GM04503 (cell line): ENCODE data around the gene LMAN2.
"Not testable (repeated sequence)": the region's sequence is repeated elsewhere in the genome, so short reads cannot be mapped to it uniquely, and the experiment has no call there.

ENCODE experiments used
- DNase-seq: peaks from one replicate; pipeline ENCODE4 v3.0.0-alpha.2; 2012; ENCODE audit warnings: low read depth

The LMAN2 gene

DNA sequence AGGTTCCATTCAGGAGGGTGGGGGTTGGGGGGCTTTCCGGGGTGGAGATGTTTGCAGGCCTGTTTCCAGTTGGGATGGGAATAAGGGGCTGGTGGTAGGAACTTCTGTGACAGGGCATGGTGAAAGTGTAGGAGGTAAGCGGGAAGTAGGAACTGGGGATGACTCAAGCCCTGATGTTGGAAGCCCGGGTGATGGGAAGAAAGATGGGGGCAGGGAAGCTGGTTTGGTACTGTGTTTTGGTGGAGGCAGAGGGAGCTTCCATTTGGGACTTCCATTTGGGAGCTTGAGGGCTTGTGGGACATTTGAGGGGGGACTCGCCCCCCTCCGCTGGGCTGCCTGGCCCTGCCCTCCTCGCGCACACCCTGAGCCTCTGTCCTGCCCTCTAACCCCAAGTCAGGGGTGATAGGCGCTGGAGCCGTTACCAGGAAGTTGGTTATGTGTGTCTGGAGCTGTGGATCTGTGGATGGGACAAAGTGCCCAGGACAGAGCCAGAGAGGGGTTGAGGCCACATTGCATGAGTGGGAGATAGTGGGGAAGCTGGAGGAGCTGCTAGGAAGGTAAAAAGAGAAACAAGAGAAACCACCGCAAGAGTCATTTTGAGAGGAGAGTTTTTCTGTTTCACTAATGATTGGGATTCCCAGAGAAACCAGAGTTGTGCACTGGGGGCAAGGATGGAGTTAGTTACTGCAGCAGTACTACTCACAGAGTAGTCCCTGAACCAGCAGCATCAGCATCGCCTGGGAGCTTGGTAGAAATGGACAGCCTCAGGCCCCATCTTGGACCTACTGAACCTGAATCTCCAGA is 12.9 kb upstream of the LMAN2 start:
- DNase-seq: no peak

DNA sequence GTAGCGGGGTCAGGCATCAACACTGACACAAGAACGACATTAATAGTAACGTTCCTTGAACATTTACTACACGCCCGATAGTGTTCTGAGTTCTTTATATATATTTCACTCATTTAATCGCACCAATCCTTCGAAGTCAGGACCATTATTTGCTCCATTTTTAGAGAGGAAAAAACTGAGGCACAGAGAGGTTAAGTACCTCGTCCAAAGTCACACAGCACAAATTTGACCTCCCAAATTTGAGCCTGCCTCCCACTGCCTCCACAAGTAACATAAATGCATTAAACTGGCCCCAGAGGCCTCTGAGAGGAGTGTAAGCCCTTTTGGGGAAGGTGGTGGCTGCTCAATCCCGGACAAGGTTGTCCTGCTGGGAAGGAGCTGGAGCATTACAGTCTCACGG is 12.1 kb upstream of the LMAN2 start:
- no peak for DNase-seq

DNA sequence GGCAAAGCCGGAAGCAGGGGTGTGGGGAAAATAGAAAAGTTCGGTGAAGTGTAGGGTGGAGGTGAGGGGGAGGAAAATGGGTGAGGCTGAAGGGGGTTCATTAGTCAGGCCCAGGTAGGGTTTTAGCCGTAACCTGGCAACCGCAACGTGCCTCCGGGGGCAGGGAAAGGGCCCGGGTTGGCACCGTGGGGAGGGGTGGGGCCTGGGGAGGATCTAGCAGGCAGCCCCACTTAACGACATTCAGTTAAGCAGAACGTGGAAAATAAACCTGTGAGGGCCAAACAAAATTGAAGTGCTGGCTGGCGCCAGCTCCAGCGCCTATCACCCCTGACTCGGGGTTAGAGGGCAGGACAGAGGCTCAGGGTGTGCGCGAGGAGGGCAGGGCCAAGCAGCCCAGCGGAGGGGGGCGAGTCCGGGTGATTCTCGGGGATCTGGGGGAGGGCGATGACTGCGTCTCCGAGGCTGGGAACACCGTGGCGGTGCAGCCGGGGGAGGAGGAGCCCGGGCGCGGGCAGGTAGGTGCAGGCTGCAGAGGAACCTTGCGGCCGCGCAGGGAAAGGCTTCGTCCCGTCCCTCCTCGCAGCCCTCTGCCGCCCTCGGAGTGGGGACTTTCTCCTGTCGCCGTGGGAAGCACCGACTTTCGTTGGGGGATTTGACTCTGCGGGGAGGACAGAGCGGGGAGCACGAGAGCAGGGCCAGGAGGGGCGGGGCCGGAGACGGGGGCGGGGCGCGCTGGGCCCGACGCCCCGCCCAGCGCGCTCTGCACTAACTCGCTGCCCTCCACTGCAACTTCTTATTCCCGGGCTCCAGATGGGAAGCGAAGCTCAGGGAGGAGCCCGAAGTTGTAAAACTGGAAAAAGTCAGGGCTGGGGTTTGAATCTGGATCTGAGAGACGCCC is 11.4 kb upstream of the LMAN2 start:
- DNase-seq: no peak

DNA sequence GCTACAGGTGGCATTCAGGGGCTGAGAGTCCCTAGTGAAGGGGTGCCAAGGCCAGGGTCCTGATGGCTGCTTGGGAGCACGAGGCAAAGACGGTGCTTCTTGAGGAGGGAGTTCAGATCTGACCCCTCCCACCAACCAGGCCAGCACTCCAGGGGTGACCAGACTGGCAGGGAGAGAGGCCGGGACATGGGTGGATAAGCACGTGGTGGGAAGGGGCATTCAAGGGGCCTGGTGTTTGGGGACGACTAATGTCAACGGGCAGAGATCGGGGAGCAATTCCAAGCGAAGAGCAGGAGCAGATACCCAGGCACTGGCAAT is 10.8 kb upstream of the LMAN2 start:
- no peak for DNase-seq

DNA sequence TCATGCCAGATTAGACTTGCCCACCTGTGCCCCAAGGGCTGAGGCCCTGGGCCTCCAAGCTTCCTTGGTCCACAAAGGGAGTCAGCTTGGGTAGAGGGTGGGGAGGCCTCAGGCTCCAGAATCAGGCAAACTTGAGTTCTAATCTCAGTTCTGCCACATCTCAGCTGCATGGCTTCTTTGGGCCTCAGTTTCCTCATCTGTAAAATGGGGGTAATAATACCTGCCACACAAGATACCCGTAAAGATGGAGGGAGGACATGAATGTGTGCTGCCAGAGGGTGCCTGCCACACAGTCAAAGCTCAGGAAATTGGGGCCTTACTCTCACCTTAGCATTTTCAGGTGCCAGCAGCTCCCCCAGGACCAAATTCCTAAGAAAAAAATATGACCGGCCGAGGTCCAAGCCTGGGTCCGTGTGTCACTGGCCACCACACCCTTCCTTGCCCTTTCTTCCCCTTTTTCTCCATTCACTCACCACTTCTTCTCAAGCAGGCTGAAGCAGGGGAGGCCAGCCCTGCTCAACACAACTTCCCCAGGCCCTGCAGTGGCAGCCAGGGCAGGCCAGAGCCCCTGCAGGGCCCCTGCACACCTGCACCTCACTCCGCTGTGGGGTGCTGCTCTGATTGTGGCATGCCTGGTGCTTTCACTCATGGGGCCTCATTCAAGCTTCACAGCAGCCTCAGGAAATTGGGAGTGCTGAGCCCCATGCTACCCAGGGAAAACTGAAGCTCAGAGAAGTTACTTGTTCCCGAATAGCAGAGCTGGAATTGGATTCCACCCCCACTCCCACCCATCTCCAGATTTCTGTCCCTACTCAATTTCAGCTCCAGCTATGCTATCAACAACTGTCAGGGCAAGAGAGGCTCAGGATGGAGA is 10.2 kb upstream of the LMAN2 start:
- DNase-seq: no peak

DNA sequence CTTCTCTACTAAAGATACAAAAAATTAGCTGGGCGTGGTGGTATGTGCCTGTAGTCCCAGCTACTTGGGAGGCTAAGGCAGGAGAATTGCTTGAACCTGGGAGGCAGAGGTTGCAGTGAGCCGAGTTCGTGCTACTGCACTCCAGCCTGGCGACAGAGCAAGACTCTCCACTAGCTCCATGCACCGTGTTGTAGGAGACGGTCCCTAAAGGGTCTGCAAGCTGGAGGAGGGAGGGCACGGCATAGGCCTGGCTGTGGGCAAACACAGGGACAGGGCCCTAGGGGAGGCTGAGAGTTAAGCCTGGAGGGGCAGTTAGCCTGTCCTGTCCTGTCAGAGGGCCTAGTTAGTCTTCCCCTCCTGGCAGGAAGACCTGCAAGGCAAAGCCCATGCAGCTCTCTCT is 9.3 kb upstream of the LMAN2 start:
- not testable (repeated sequence) for DNase-seq

DNA sequence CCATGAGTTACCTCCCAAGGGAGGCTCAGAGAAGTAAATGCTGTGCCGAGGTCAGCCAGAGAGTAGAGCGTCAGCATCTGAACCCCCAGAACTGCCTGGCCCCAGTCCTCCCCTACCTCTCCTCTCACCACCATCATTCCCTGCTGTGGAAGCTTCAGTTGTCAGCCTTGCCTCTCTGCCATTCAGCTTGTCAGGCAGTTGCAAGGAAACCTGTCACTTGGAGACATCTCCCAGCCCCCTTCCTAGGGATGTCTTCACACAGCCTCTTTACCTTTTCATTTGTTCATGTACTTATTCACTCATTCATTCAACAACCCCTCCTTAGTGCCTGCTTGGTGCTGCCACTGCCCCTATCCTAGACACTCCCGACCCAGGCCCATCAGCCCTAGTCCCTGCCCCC is 8.4 kb upstream of the LMAN2 start:
- no peak for DNase-seq

DNA sequence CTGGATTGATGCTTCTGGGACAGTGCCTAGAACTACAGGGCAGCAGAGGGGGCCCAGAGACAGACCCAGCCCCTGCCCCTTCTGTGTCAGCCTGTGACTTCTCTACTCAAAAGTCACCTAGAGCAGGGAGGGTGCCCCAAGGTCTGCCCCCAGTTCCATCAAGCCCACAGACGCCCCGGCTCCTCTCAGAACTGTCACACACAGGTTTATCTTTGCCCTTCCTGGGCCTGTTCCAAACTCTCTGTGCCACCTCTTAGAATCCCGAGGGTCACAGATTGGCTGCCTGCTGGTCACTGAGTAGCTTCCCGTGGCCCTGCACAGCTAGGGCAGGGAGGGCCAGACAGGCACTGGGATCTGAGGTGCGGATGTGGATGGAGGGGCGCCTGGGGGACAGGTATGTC is 8.0 kb upstream of the LMAN2 start:
- DNase-seq: no peak

DNA sequence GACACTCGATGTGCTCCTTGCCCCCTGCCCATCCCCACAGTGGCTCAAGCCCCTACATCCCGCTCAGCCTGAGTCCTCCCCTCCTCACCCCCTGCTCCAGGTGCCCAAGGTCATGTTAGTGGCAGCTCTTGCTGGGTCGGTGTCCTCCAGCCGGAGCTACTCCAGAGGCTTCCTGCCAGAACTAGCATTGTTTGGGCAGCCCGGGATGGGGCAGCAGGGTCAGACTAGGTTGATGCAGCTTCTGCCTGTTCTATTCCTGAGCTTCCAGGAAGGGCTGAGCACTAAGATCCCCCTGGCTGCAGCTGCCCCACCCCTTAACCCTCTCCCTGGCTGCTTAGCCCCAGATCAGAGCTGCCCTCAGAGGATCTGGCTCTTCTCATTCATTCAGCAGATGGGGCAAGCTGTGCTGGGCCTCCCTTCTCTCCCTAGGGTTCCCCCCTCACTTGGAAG is 6.9 kb upstream of the LMAN2 start:
- no peak for DNase-seq

DNA sequence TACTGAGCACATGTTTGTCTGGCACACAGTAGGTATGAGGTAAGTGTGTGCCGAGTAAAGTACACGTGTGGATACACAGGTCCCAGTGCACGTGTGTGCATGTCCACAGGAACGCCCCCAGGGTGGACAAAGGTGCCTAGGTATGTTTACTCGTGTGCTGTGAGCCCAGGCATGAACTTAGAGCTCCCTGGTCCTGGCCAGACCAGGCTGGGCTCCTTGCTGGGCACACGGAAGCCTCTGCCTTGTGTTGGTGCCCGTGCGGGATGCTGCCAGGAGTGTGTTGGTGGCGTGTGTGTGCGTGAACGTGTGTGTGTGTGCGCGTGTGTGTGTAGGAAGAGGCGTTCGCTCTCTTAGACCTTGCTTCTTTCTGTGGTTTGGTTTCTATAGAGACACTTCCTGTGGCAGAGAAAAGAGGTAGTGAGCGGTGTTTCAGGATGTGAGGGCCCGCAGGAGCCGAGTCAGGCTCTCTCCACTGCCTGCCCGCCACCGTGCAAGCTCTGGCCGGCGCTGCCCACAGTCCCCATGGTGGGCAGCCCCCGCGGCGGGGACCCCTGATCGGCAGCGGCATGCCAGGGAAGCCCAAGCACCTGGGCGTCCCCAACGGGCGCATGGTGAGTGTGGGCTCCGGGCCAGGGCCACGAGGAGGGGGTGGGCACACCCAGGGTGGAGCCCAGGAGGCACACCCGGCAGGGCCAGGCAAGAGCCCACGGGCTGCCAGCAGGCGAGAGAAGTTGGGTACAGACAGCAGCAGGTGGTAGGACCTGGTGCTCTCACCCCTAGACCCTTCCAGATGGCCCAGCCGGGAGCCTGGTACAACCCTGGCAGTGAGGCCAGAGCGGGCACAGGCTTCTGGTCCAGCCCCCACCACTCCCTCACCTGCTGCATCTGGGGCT is 6.2 kb upstream of the LMAN2 start, which contains the start of gene RGS14:
RGS14 (plus strand) TSS at position 466 of the 893 bp plus-strand sequence; CDS start at position 567, 101 bp downstream.
- no peak for DNase-seq

DNA sequence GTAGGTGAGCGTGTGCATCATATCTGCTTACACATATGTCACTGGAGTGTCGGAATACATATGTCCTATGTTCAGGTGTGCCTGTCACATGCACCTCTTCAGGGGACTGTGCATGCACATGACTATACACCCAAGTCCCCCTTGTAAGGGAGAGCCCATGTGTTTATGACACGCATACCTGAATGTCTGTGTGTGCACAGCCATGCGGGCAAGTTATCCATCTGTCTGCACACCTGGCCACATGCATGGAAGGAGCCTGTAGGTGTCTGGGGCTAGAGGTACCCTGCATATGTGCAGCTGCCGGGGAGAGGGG is 5.6 kb upstream of the LMAN2 start:
- DNase-seq: no peak

DNA sequence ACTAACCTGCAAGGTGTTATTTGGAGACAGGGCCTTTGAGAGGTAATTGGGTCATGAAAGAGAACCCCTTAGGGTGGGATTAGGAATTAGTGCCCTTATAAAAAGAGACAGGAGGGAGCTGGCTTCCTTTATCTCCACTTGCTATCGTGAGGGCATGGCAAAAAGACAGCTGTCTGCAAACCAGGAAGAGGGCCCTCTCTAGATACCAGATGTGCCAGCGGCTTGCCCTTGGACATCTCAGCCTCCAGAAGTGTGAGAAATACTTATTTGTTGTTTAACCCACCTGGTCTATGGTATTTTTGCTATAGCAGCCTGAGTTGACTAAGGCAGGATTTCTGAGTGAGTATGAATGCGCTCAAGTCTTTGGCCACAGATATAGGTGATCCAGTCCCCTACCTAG is 5.3 kb upstream of the LMAN2 start:
- no peak for DNase-seq

DNA sequence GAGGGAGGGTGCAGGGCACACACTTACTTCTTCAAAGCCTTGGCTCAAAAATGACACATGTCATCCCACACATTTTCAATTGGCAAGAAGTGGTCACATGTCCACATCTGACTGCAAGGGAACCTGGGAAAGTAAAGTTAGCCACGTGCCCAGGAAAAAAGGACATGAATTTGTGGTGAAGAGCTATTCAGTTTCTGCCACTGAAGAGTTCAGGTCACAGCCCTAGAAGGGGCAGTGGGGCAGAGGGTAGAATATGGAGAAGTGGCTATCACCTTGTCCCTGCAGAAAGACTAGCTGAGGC is 4.3 kb upstream of the LMAN2 start:
- DNase-seq: no peak

DNA sequence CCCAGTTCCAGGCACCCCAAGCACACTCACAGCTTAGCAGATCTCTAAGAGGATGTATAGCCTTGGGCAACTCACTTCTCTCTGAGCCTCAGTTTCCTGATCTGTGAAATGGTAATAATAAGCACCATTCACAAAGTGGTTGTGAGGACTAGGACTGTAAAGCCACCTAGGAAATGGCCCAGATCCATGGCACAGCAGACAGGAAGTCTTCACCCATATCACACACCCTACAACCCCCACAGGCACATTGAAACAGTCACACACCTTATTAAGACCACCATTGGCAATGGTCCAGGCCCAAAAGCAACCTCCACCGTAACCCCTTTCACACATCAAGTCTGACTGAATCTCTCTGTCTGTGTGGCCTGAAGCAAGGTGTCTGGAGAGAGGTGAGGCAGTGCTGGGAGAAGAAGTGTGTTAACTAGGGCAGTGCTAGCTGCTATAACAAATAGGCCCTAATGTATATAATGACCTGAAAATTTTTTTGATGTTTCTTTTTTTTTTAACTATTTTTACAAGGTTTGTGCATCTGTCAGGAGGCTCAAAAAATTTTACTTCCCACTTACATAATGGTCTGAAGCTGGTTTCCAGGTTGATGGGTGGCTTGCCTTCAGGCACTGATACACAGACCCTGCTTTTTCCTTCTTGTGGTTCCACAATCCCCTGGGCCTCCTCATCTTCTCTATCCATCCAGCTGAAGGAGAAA is 3.8 kb upstream of the LMAN2 start:
- DNase-seq: no peak

DNA sequence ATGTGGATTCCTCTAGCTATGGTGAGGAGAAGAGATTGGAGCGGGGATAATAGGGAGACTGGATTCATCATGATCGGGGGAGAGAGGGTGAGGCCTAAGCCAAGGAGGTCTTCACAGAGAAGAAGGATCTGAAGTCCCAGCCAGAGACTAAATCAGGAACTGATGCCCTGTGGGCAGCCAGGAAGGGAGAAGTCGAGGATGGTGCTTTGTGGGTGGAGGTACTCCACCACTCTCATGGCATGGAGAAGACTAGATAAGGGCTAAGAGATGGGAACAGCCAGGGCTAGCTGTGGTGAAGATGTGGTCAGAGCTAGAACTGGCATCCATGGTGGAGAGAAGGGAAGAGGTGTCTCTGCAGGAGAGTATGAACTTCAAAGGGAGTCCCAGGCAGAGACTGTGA is 3.2 kb upstream of the LMAN2 start:
- no peak for DNase-seq

DNA sequence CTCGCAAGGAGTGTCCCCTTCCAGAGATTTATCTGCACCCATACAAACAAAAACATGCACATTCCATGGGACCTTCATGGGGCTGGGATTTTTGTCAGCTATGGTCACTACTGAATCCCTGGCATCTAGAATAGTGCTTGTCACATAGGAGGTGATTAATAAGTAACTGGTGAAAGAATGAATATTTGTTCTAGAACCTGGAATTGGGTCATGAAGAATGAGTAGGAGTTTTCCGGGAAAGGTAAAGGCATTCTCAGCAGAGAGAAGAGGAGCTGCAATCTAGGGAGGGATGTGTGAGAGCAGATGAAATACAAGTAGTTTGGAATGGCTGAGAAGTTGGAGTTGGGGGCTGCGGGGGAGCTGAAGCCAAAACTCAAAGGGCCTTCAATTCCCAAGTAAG is 2.8 kb upstream of the LMAN2 start:
- DNase-seq: no peak

DNA sequence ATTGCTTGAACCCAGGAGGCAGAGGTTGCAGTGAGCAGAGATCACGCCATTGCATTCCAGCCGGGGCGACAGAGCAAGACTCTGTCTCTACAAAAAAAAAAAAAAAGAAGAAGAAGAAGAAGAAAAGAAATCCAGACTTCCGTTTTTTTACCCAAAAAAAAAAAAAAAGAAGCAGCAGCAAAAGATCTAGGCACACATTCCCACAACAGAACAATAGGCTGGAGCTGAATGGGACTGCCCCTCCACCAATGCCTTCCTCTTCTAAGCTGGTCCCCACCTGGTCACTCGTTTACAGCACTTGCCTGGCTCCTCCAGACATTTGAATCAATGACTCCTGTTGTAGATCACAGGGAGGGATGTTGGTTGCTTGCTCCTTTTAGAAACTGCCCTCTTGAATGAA is 1.6 kb upstream of the LMAN2 start:
- DNase-seq: no peak

DNA sequence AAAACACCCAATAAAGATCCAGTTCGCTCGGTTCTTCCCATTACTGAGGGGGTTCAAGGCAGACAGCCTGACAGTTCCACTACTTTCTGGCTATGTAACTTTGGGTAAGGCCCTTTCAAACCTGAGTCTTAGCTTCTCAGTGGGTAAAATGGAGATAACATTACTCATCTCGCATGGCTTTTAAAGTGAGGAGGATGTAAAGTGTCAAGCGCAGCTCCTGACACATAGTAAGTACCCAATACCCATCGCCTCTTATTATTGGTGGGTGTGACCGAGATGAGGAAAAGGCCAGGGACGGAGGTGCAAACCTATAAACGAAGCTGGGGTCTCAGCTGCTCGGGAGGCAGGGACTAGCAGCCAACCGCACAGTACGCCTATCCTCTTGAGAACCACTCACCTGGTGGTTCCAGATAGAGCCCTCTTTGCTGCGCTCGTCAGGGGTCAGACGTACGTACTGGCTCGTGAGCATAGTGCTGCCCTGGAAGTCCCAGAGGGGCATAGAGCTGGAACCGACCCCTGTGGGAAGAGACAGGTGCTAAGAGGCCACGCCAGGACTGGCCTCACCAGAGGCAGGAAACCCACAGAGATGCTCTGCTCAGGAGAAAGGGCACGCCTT is 584 bp downstream of the LMAN2 start:
- DNase-seq: no peak

DNA sequence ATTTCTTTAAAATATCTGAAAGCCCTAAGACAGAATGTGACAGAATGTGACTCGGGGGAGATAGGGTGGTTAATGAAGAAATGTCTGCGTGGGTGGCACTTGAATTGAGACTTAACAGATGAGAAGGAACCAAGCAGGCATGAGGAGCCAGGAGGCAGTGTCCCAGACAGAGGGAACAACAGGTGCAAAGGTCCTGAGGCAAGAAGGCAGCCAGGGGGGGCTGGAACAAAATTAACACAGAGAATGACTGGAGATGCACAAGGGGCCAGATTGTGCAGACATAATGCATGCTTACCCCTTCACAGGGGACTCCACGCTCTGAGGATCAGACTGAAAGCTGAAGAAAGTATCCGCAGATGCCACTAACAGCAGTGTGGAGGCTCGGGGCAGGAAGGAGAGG is 1.7 kb downstream of the LMAN2 start:
- DNase-seq: no peak

DNA sequence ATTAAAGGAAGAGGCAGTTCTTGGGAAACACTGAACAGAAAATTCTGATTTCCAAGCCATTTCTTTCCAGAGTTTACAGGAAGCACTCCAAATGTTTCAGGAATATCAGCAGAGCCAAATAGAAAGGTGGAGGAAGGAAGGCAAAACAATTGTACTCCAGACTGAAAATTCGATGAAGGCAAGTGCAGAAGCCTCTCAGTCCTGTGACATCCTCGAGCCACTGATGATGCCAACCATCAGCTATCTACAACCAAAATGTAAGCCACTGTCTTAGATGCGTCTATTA is 2.2 kb downstream of the LMAN2 start:
- no peak for DNase-seq

DNA sequence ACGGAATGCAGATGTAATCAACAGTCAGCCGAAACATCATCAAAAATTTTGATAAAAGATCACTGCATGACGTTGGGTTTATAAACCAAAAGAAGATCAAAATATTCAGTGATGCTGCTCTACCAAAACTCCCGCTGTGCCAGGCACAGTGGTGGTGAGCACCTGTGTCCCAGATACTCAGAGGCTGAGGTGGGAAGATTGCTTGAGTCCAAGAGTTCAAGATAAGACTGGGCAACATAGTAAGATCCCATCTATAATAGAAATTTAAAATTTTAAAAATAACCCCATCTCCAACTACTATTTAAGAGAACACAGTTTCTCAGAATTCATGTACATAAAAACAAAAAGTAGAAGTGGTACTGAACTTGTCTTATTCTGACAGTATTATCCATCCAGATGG is 3.8 kb downstream of the LMAN2 start:
- no peak for DNase-seq
